Left renal pelvis (tissue), 4 donors: Measurements from ENCODE around the gene OLFM1. TPM values are rescaled to one million over a fixed set of nuclear protein-coding genes. Genes with fewer than 3 reads are reported as not detected.
"Not testable (repeated sequence)": the region's sequence is repeated elsewhere in the genome, so short reads cannot be mapped to it uniquely, and the experiment has no call there.

Source experiments
- DNase-seq, 4 donors: peaks; one replicate each; pipeline ENCODE4 v3.0.0-alpha.2; 2013; ENCODE audit warnings: low read depth in 4 of 4, low spot score in 3 of 4
- polyA plus RNA-seq, 4 donors: library from polyadenylated mRNA; unstranded; fragments of 120-200 nt; gene quantifications; one replicate each; pipeline ENCODE4 v1.2.1, GENCODE V29; 2013; ENCODE audit not compliant: insufficient read length in 4 of 4

The OLFM1 gene
- polyA plus RNA-seq, 4 donors = 3.6 to 15.5 (median 4.3) TPM

DNA sequence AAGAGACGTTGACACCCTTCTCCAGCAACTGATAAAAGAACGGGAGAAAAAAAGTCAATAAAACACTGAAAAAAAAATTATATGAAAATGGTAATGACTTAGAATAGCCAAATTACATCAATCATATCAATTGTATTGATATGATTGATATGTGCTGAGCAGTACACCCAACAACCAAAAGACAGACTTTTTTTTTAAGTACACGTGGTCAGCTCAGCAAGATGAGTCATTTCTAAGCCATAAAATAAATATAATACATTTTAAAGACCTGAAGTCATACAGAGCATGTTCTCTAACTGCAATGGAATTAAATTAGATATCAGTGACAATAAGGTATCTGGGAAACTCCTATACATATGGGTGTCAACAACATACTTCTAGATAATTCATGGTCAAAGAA, 30.9 kb upstream of the OLFM1 start:
- no peak for DNase-seq

- no peak for DNase-seq
Measured at GRCh38 chr9:135060461-135061116, 26.9 kb upstream of the OLFM1 start.

GRCh38 chr9:135061441-135061840, 26.0 kb upstream of the OLFM1 start:
- no peak for DNase-seq

GRCh38 chr9:135062254-135062653, 25.2 kb upstream of the OLFM1 start:
- DNase-seq = no peak

- DNase-seq = not testable (repeated sequence)
Measured at GRCh38 chr9:135063466-135063865, 24.0 kb upstream of the OLFM1 start.

- not testable (repeated sequence) for DNase-seq
Measured at GRCh38 chr9:135063888-135064287, 23.6 kb upstream of the OLFM1 start.

- DNase-seq = no peak
Measured at GRCh38 chr9:135065151-135065550, 22.3 kb upstream of the OLFM1 start.

DNA sequence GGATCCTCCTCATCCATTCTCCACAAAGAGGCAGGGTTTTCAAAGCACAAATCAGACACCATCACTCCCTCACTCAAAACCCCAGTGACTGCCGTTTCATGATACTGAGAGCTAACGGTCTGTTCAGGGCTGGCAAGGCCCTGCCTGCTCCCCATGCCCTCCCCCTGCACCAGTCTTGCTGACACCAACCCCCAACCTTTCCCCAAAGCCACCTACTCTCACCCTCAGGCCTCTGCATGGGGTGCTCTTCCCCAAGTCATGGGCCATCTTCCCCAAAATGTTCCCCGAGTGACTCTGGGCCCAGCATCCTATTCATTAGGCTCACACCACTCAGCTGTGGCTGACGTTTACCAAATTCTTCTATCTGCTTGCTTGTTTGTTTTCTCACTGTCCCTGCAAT, 21.7 kb upstream of the OLFM1 start:
- DNase-seq = no peak

- no peak for DNase-seq
Measured at GRCh38 chr9:135066291-135066690, 21.2 kb upstream of the OLFM1 start.

DNA sequence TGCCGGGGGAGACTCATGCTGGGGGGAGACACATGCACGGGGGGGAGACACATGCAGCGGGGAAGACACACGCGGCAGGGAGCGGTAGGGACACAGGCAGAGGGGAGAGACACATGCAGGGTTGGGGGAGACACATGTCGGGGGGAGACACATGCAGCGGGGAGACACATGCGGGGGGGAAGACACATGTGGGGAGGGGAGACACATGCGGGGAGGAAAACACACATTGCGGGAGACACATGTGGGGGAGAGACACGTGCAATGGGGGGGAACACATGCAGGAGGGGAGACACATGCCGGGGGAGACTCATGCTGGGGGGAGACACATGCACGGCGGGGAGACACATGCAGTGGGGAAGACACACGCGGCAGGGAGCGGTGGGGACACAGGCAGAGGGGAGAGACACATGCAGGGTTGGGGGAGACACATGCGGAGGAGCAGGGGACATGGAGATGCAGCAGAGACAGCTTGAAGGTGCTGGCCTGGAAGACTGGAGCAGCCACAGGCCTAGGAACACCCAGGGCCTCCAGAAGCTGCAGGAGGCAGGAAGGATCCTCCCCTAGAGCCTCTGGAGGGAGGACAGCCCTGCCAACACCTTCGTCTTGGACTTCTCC, 20.3 kb upstream of the OLFM1 start:
- DNase-seq = no peak

GRCh38 chr9:135068776-135069415, 18.6 kb upstream of the OLFM1 start:
- DNase-seq = no peak

- DNase-seq = no peak
Measured at GRCh38 chr9:135069558-135070197, 17.8 kb upstream of the OLFM1 start.

DNA sequence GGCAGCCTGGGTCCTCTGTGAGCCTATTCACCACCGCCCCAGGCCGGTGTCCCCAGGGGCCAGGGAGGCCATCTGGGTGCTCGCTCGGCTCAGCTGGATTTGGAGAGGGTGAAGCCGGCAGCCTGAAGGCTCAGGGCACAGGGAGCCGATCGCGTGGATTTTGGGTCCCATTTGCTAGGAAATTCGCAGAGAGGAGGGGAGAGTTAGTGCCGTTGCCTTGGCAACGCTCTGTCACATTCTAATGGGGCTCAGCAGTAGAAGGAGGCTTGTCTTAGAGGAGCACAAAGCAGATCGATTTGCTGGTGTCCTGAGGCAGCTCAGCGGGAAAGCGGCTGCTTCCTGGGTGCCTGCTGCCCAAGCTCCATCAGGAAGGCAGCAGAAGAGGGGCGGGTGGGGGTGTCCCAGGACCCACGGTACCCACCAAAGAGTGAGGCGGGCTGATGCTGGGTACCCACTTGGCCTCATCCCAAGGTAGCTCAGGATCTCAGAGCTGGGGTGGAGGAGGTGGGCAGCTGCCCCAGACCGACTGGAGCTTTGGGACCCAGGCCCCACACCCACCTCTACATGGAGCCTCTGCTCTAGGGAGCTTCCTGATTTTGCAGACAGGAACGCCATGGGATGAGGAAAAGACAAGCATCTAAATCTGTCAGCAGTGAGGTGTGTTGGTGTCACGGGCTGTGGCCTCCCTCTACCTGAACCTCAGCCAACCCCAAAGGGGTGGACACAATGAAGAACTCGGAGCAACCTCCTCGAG, 17.1 kb upstream of the OLFM1 start:
- DNase-seq = no peak

DNA sequence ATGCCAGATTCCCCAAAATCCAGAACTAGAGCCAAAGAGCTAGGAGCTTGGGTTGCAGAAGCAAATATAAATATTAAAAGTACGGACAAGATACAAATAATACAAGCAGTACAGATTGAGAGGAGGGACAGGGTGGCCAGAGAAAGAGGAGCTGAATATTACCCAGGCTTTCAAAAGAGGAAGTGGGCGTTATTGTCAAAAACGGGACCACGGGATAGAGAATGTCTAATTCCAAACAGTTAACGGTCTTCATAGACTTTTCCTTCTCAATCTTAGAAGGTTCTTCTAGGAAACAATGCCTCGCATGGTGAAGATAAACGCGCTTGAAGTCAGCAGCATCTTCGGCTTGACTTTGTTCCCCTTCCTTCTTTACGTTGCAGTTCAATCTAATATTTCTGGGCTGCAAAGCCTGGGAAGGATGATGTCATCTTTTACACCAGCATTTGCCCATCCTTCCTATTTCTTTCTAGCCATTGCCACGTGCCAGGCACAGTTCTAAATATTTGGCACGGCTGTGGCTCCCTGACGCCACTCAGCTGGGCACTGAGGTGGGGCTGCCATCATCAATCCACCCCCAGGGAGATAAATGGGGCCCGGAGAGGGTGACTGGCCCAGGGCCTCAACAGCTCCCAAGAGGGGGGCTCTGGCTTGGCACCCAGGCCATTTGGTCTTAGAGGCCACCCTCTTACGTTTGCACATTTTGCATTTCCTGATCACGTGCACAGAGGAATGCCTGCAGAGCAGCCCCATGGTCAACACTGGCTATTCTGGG, 16.3 kb upstream of the OLFM1 start:
- DNase-seq = no peak

DNA sequence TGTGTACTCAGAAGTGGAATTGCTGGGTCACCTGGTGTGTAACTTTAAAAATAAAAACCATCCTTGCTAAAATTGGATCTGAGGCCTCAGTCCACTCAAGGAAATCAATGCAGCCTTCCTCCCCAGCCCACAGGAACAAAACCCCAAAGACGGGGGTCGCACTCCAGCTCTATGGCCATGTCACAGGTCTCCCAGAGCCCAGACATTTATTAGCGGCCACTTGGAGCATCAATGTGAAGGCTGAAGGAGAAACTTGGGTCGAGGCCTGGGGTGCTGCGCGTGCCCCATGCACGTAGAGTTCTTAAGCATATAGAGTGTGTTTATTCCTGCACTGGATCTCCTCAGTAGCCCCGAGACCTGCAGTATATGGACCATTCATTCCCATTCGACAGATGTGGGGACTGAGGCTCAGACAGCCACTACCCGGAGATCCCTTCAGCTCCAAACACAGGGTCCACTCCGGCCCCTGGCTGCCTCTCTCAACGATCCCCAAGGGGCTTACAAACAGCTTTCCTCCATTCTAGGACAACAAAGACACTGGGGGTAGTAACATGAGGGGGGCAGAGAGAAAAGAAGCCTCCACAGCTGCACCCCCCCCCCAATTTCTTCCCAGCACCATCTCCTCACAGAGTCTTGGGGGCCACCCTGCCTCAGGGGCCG, 14.3 kb upstream of the OLFM1 start:
- DNase-seq = no peak

DNA sequence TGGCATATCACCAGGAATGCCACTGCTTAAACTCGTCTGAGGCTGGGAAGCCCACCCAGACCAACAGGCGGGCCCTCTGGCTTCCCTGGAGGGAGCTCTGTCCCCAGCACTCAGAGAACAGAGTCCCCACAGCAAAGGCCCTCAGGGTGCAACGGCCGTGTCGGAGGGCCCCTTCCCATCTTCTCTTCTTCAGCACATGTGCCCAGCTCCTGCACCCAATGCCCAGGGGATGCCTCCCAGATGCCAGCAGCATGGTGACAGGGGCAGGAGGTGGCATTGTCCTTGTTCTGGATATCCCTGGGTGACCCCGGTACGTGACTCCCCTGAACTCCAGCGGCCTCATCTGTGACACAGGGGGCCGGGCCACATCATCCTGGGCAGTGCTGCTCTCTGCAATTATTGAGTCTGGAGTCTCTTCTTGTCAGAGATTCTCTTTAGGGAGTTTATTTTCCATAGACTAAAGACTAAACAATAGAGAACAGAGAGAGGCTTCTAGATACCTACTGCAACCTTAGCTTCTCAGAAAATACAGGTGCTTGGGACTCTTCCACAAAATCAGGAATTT, 13.6 kb upstream of the OLFM1 start:
- DNase-seq = no peak

DNA sequence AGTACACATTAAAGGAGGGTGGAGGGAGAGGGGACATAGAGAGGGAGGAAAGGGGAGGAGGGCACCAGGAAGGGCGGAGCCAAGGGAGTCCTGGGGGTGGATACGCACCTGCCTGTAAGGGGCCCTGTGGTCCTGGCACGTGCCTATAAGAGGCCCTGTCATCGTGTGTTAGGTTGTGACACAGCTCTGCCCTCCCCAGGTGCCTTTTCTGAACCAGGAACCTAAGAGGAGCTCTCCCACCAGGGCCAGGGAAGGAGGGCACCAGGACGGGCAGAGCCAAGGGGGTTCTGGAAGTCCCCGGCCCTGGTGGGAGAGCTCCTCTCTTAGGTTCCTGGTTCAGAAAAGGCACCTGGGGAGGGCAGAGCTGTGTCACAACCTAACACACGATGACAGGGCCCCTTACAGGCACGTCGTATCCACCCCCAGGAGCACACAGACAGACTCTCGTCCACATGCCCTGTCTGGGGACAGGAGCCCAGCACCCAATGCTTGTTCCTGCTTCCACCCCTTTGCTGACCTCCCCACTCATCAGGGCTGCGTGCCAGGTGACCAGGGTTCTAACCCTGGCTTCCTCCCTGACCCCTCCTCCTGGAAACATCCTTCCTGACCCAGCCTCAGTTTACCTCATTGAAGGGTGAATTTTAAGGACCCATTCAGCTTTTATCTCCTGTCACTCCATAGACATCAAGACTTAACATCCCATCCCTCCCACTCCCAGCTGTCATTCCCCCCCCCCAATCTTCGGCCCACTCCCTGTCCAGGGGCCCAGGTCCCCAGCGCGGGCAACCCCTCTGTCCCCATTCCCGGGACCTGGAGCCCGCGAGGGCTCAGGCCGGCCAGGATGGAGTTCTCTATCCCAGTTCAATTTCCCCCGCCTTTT, 12.9 kb upstream of the OLFM1 start:
- DNase-seq = no peak
